ENCODE measurements around the gene CMSS1.

Gene CMSS1

GRCh38 chr3:99966662-99967416, 149.2 kb downstream of the CMSS1 start:
- no peak for DNase-seq

- no peak for DNase-seq
Measured at GRCh38 chr3:99967796-99968195, 150.1 kb downstream of the CMSS1 start.

- DNase-seq: peak; percentile 27
Measured at GRCh38 chr3:99969136-99969535, 151.5 kb downstream of the CMSS1 start.

- DNase-seq: peak; percentile 37
Measured at GRCh38 chr3:99970198-99970597, 152.5 kb downstream of the CMSS1 start.

GRCh38 chr3:99971761-99972160, 154.1 kb downstream of the CMSS1 start:
- DNase-seq: no peak

GRCh38 chr3:99972380-99973104, 154.9 kb downstream of the CMSS1 start:
- DNase-seq: no peak

- DNase-seq: no peak
Measured at GRCh38 chr3:99974989-99975388, 157.3 kb downstream of the CMSS1 start.

- no peak for DNase-seq
Measured at GRCh38 chr3:99976584-99976983, 158.9 kb downstream of the CMSS1 start.

- DNase-seq: no peak
Measured at GRCh38 chr3:99978221-99978620, 160.6 kb downstream of the CMSS1 start.

GRCh38 chr3:99980606-99981005, 162.9 kb downstream of the CMSS1 start:
- no peak for DNase-seq

GRCh38 chr3:99981138-99981537, 163.5 kb downstream of the CMSS1 start:
- DNase-seq: no peak

GRCh38 chr3:99982650-99983049, 165.0 kb downstream of the CMSS1 start:
- DNase-seq: no peak

- no peak for DNase-seq
Measured at GRCh38 chr3:99984139-99984538, 166.5 kb downstream of the CMSS1 start.

GRCh38 chr3:99984668-99985067, 167.0 kb downstream of the CMSS1 start:
- DNase-seq: no peak

- no peak for DNase-seq
Measured at GRCh38 chr3:99990179-99990578, 172.5 kb downstream of the CMSS1 start.

GRCh38 chr3:99997293-99997692, 179.6 kb downstream of the CMSS1 start:
- DNase-seq: no peak

- no peak for DNase-seq
Measured at GRCh38 chr3:99999536-99999935, 181.9 kb downstream of the CMSS1 start.

- DNase-seq: no peak
Measured at GRCh38 chr3:100001083-100001482, 183.4 kb downstream of the CMSS1 start.

- DNase-seq: no peak
Measured at GRCh38 chr3:100001526-100002270, 184.0 kb downstream of the CMSS1 start.

GRCh38 chr3:100002599-100003350, 185.1 kb downstream of the CMSS1 start:
- peak; percentile 3 for DNase-seq

GRCh38 chr3:100003609-100004503, 186.2 kb downstream of the CMSS1 start:
- DNase-seq: no peak

GRCh38 chr3:100004931-100005330, 187.3 kb downstream of the CMSS1 start:
- DNase-seq: no peak
